ENCODE results near the gene SLC9A4. TPM values are rescaled to one million over a fixed set of nuclear protein-coding genes. Genes with fewer than 3 reads are reported as not detected.
"Not testable (repeated sequence)": the region's sequence is repeated elsewhere in the genome, so short reads cannot be mapped to it uniquely, and the experiment has no call there.

The SLC9A4 gene
- total RNA-seq, 1 donor from 2014 or later: not detected

- no peak for ATAC-seq (ENCODE audit: poor library complexity)
- no peak for DNase-seq
- intact Hi-C loops (cut with DNase I): no loop called here
These were observed 47.8 kb downstream of the SLC9A4 start for GRCh38 chr2:102520801-102521200.

- no peak for DNase-seq
- ATAC-seq (ENCODE audit: poor library complexity): no peak
- intact Hi-C loops (cut with DNase I): no loop called here
These were observed 49.1 kb downstream of the SLC9A4 start for GRCh38 chr2:102522162-102522561.

- no peak for DNase-seq
- ATAC-seq (ENCODE audit: poor library complexity): no peak
- intact Hi-C loops (cut with DNase I): no loop called here
These were observed 49.9 kb downstream of the SLC9A4 start for GRCh38 chr2:102522890-102523289.

GRCh38 chr2:102523651-102524050 is 50.6 kb downstream of the SLC9A4 start:
- no peak for ATAC-seq (ENCODE audit: poor library complexity)
- DNase-seq: no peak
- intact Hi-C loops (cut with DNase I): no loop called here

- DNase-seq: no peak
- intact Hi-C loops (cut with DNase I): no loop called here
- ATAC-seq (ENCODE audit: poor library complexity): no peak
These were observed 54.1 kb downstream of the SLC9A4 start for GRCh38 chr2:102527086-102527485.

GRCh38 chr2:102538491-102538890 is 65.5 kb downstream of the SLC9A4 start:
- ATAC-seq (ENCODE audit: poor library complexity): no peak
- intact Hi-C loops (cut with DNase I): no loop called here
- no peak for DNase-seq

- ATAC-seq (ENCODE audit: poor library complexity) (no peak), DNase-seq (no peak)
- intact Hi-C loops (cut with DNase I): no loop called here
These were observed 67.9 kb downstream of the SLC9A4 start for GRCh38 chr2:102540882-102541281.

GRCh38 chr2:102544182-102544581 is 71.2 kb downstream of the SLC9A4 start:
- no peak for DNase-seq
- ATAC-seq (ENCODE audit: poor library complexity): no peak
- intact Hi-C loops (cut with DNase I): no loop called here

GRCh38 chr2:102547462-102547861 is 74.4 kb downstream of the SLC9A4 start:
- intact Hi-C loops (cut with DNase I): no loop called here
- no peak for DNase-seq
- no peak for ATAC-seq (ENCODE audit: poor library complexity)

- ATAC-seq (ENCODE audit: poor library complexity) (no peak), DNase-seq (no peak)
- intact Hi-C loops (cut with DNase I): no loop called here
These were observed 76.0 kb downstream of the SLC9A4 start for GRCh38 chr2:102549027-102549426.

GRCh38 chr2:102550151-102550550 is 77.1 kb downstream of the SLC9A4 start:
- intact Hi-C loops (cut with DNase I): no loop called here
- no peak for DNase-seq
- ATAC-seq (ENCODE audit: poor library complexity): no peak

GRCh38 chr2:102551329-102552096 is 78.5 kb downstream of the SLC9A4 start:
- DNase-seq: no peak
- no peak for ATAC-seq (ENCODE audit: poor library complexity)
- intact Hi-C loops (cut with DNase I): no loop called here

GRCh38 chr2:102553601-102554000 is 80.6 kb downstream of the SLC9A4 start:
- intact Hi-C loops (cut with DNase I): no loop called here
- DNase-seq (no peak), ATAC-seq (ENCODE audit: poor library complexity) (no peak)

- DNase-seq (no peak), ATAC-seq (ENCODE audit: poor library complexity) (no peak)
- intact Hi-C loops (cut with DNase I): no loop called here
These were observed 85.4 kb downstream of the SLC9A4 start for GRCh38 chr2:102558463-102558862.

GRCh38 chr2:102562542-102562941 is 89.5 kb downstream of the SLC9A4 start:
- intact Hi-C loops (cut with DNase I); DNase-seq; ATAC-seq (ENCODE audit: poor library complexity): not testable (repeated sequence)

- DNase-seq (no peak), ATAC-seq (ENCODE audit: poor library complexity) (no peak)
- intact Hi-C loops (cut with DNase I): no loop called here
These were observed 102.9 kb downstream of the SLC9A4 start for GRCh38 chr2:102575888-102576287.

- DNase-seq (no peak), ATAC-seq (ENCODE audit: poor library complexity) (no peak)
- intact Hi-C loops (cut with DNase I): no loop called here
These were observed 105.3 kb downstream of the SLC9A4 start for GRCh38 chr2:102578376-102578775.

- ATAC-seq (ENCODE audit: poor library complexity) (no peak), DNase-seq (no peak)
- intact Hi-C loops (cut with DNase I): no loop called here
These were observed 108.9 kb downstream of the SLC9A4 start for GRCh38 chr2:102581911-102582310.

GRCh38 chr2:102582845-102583244 is 109.8 kb downstream of the SLC9A4 start:
- ATAC-seq (ENCODE audit: poor library complexity) (no peak), DNase-seq (no peak)
- intact Hi-C loops (cut with DNase I): no loop called here
